Astrocyte (in vitro differentiated cells and primary cell): ENCODE results near the gene METTL25. TPM values are rescaled to one million over a fixed set of nuclear protein-coding genes. Genes with fewer than 3 reads are reported as not detected.

ENCODE experiments used
- DNase-seq: peaks from one replicate; pipeline ENCODE4 v3.0.0-alpha.2; 2010; ENCODE audit warnings: low read depth
- FAIRE-seq: peaks from 2 replicates; lab custom pipeline; 2011; peaks lifted over from hg19 to GRCh38; lab: Jason Lieb, UNC
- H2AFZ ChIP-seq: 2 replicates; pipeline ENCODE4 v1.6.0; 2012; ENCODE audit warnings: low read depth, low read length, inconsistent platforms
- H3K27ac ChIP-seq: 2 replicates; pipeline ENCODE4 v1.5.1; 2011; ENCODE audit warnings: low read depth, low read length, inconsistent platforms
- H3K27me3 ChIP-seq: 2 replicates; pipeline ENCODE4 v1.6.0; 2011; ENCODE audit warnings: low read length, inconsistent platforms; ENCODE audit not compliant: insufficient read depth
- H3K36me3 ChIP-seq: 2 replicates; pipeline ENCODE4 v1.5.1; 2011; ENCODE audit warnings: low read length, inconsistent platforms; ENCODE audit not compliant: insufficient read depth
- H3K4me1 ChIP-seq: 2 replicates; pipeline ENCODE4 v1.5.1; 2011; ENCODE audit warnings: low read length, inconsistent platforms; ENCODE audit not compliant: insufficient read depth
- H3K4me2 ChIP-seq: 2 replicates; pipeline ENCODE4 v1.6.0; 2012; ENCODE audit warnings: low read length, inconsistent platforms
- H3K4me3 ChIP-seq: 2 replicates; pipeline ENCODE4 v1.5.1; 2011; ENCODE audit warnings: low read depth, mild to moderate bottlenecking, low read length, inconsistent platforms; ENCODE audit not compliant: insufficient read depth
- H3K79me2 ChIP-seq: 2 replicates; pipeline ENCODE4 v1.6.0; 2012; ENCODE audit warnings: mild to moderate bottlenecking, low read length, inconsistent platforms; ENCODE audit not compliant: insufficient read depth
- H3K9ac ChIP-seq: 2 replicates; pipeline ENCODE4 v1.6.0; 2012; ENCODE audit warnings: mild to moderate bottlenecking, low read length, inconsistent platforms
- H3K9me3 ChIP-seq: 2 replicates; pipeline ENCODE4 v1.5.1; 2012; ENCODE audit warnings: low read depth, mild to moderate bottlenecking, low read length, inconsistent platforms; ENCODE audit not compliant: insufficient read depth
- H4K20me1 ChIP-seq: 2 replicates; pipeline ENCODE4 v1.6.0; 2012; ENCODE audit warnings: low read length, inconsistent platforms; ENCODE audit not compliant: insufficient read depth
- H3K27ac Mint-ChIP-seq: one replicate; pipeline ENCODE4 v1.8.0; 2021; ENCODE audit warnings: mild to moderate bottlenecking, mixed read lengths; ENCODE audit not compliant: unreplicated experiment
- H3K27me3 Mint-ChIP-seq: one replicate; pipeline ENCODE4 v1.8.0; 2021; ENCODE audit warnings: low read depth, mixed read lengths; ENCODE audit not compliant: unreplicated experiment
- H3K36me3 Mint-ChIP-seq: one replicate; pipeline ENCODE4 v1.8.0; 2021; ENCODE audit warnings: low read depth, mixed read lengths; ENCODE audit not compliant: unreplicated experiment
- H3K4me1 Mint-ChIP-seq: one replicate; pipeline ENCODE4 v1.8.0; 2021; ENCODE audit warnings: low read depth, mixed read lengths; ENCODE audit not compliant: unreplicated experiment
- H3K4me3 Mint-ChIP-seq: one replicate; pipeline ENCODE4 v1.8.0; 2021; ENCODE audit warnings: mild to moderate bottlenecking, moderate library complexity, mixed read lengths; ENCODE audit not compliant: unreplicated experiment
- H3K9me3 Mint-ChIP-seq: one replicate; pipeline ENCODE4 v1.8.0; 2021; ENCODE audit warnings: mild to moderate bottlenecking, mixed read lengths; ENCODE audit not compliant: unreplicated experiment
- CTCF ChIP-seq: IDR thresholded peaks from 2 replicates; pipeline ENCODE4 v1.5.1; 2011; ENCODE audit warnings: low read depth, mild to moderate bottlenecking, inconsistent platforms, low read length, moderate library complexity; ENCODE audit not compliant: insufficient read depth
- EZH2 ChIP-seq: IDR thresholded peaks from 2 replicates; pipeline ENCODE4 v1.6.1; 2012; ENCODE audit warnings: mild to moderate bottlenecking, low read length, inconsistent platforms; ENCODE audit not compliant: insufficient read depth
- total RNA-seq: library from RNA; stranded (reverse); gene quantifications from 2 replicates; pipeline ENCODE4 v1.2.1, GENCODE V29; 2021

The METTL25 gene
- total RNA-seq, 1 donor from 2014 or later, result 9.4 TPM

- TF ChIP-seq CTCF, result no peak
- TF ChIP-seq EZH2, result no peak
- H3K27ac ChIP-seq, result no peak overlapping the region
- Mint-ChIP-seq H3K36me3 (no peaks in the 10 kb centered on the region), H3K4me3 (no peak overlapping the region), H3K27me3 (no peaks in the 10 kb centered on the region), H3K9me3 (no peaks in the 10 kb centered on the region), H3K4me1 (peaks cover 14% of the 10 kb centered on the region), H3K27ac (no peak overlapping the region)
- FAIRE-seq (no peak), DNase-seq (no peak)
- H3K9me3 ChIP-seq, result no peaks in the 10 kb centered on the region
- H3K4me3 ChIP-seq, result no peak overlapping the region
- H3K79me2 ChIP-seq, result no peaks in the 10 kb centered on the region
- no peaks in the 10 kb centered on the region for H3K27me3 ChIP-seq
- H3K9ac ChIP-seq, result no peak overlapping the region
- H3K4me2 ChIP-seq, result no peak overlapping the region
- H3K36me3 ChIP-seq, result no peaks in the 10 kb centered on the region
- H4K20me1 ChIP-seq, result no peaks in the 10 kb centered on the region
- no peak overlapping the region for H2AFZ ChIP-seq
- no peaks in the 10 kb centered on the region for H3K4me1 ChIP-seq
Measured at GRCh38 chr12:82461836-82462235, 103.5 kb downstream of the METTL25 start.

- H2AFZ ChIP-seq, result no peak overlapping the region
- no peaks in the 10 kb centered on the region for H3K27me3 ChIP-seq
- H3K9ac ChIP-seq, result no peak overlapping the region
- H3K4me3 Mint-ChIP-seq, result no peak overlapping the region
- no peaks in the 10 kb centered on the region for H3K9me3 Mint-ChIP-seq
- H3K27ac ChIP-seq, result no peak overlapping the region
- H3K79me2 ChIP-seq, result no peaks in the 10 kb centered on the region
- no peaks in the 10 kb centered on the region for H4K20me1 ChIP-seq
- FAIRE-seq, result no peak
- peaks cover 16% of the 10 kb centered on the region for H3K36me3 Mint-ChIP-seq
- H3K9me3 ChIP-seq, result no peaks in the 10 kb centered on the region
- H3K4me3 ChIP-seq, result no peak overlapping the region
- DNase-seq, result no peak
- no peaks in the 10 kb centered on the region for H3K36me3 ChIP-seq
- no peak overlapping the region for H3K27ac Mint-ChIP-seq
- peaks cover 3% of the 10 kb centered on the region for H3K4me1 Mint-ChIP-seq
- H3K27me3 Mint-ChIP-seq, result no peaks in the 10 kb centered on the region
- no peaks in the 10 kb centered on the region for H3K4me1 ChIP-seq
- TF ChIP-seq EZH2, result no peak
- TF ChIP-seq CTCF, result no peak
- H3K4me2 ChIP-seq, result no peak overlapping the region
Measured at GRCh38 chr12:82468563-82468962, 110.2 kb downstream of the METTL25 start.

GRCh38 chr12:82470906-82471512 lies 112.7 kb downstream of the METTL25 start:
- H3K27me3 Mint-ChIP-seq, result no peaks in the 10 kb centered on the region

More at GRCh38 chr12:82470906-82471512, 112.7 kb downstream of the METTL25 start:
- H3K36me3 ChIP-seq, result no peaks in the 10 kb centered on the region
- no peaks in the 10 kb centered on the region for H3K79me2 ChIP-seq
- Mint-ChIP-seq H3K4me3 (no peak overlapping the region), H3K27ac (no peak overlapping the region), H3K36me3 (peaks cover 16% of the 10 kb centered on the region), H3K9me3 (no peaks in the 10 kb centered on the region), H3K4me1 (peaks cover 2% of the 10 kb centered on the region)
- no peak overlapping the region for H3K4me2 ChIP-seq
- H3K27ac ChIP-seq, result no peak overlapping the region
- DNase-seq, result no peak
- TF ChIP-seq CTCF (no peak), EZH2 (no peak)
- no peaks in the 10 kb centered on the region for H3K27me3 ChIP-seq
- H4K20me1 ChIP-seq, result no peaks in the 10 kb centered on the region
- no peak overlapping the region for H2AFZ ChIP-seq
- peaks cover 5% of the 10 kb centered on the region for H3K4me1 ChIP-seq
- no peaks in the 10 kb centered on the region for H3K9me3 ChIP-seq
- no peak for FAIRE-seq
- no peak overlapping the region for H3K9ac ChIP-seq
- H3K4me3 ChIP-seq, result no peak overlapping the region
